ENCODE data around the gene ZNF530.

ZNF530 gene

DNA sequence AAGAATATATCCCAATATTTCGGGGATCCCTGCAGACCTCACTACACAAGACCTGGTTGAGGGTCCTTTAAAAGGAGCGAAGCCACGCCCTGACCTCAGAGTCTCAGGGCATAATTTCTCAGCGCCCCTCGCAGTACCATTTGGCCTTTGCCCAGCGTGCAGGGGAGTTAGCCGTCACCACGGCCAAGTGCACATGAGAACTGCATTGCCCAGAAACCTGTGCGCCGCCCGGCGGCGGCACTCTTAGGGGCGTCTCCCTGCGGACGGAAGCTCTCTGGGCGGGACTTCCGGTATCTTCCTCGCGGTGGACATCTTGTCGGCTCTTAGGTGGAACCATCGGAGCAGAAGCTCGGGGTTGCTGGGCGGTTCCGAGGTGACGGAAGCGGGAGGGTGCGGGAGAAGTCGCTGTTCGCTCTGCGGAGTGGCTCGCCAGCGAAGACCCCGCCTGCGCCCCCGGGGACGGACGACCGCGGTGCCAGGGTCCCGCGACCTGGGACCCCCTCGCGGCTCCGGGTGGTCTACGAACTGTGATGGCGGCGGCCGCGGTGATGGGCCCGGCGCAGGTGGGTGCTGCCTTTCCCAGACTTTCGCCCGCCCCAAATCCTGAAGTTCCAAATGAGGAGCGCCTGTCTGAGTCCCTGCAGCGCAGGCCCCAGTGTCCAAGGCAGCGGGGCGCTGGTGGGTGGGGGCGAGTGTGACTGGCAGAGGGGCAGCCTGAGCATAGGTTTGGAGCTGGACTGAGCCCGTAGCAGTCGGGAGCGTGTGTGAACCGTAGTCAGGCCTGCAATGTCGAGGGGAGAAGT lies 14.5 kb downstream of the ZNF530 start, which contains the start of gene ZNF134:
Gene ZNF134, plus strand, starts transcription at position 302 of the 803 bp plus-strand sequence. CDS start 5,227 bp downstream, outside the sequence.
- DNase-seq (ENCODE audit: low read depth in 3 of 3, low spot score in 1 of 3) = peak; percentile 68 to 77 (median 69)

DNA sequence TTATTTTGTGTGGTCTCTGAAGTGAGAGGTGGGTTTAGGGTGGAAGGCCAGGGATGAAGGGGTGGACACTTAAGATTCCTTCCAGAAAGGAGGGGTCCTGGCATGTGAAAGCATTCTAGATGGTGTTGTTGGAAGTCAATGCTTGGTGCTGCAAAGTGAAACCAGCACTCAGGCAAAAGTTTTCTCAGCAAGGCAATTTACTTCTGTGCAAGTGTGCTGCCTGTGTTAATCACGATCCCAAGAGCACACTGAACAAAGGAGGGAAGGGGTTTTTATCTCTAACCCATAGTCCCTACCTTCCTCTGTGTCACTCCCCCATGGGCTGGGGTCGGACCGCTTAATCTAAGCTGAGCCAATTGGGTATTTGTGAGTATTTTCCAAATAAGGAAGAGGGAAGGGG lies 15.7 kb downstream of the ZNF530 start:
- DNase-seq (ENCODE audit: low read depth in 3 of 3, low spot score in 1 of 3) = no peak

DNA sequence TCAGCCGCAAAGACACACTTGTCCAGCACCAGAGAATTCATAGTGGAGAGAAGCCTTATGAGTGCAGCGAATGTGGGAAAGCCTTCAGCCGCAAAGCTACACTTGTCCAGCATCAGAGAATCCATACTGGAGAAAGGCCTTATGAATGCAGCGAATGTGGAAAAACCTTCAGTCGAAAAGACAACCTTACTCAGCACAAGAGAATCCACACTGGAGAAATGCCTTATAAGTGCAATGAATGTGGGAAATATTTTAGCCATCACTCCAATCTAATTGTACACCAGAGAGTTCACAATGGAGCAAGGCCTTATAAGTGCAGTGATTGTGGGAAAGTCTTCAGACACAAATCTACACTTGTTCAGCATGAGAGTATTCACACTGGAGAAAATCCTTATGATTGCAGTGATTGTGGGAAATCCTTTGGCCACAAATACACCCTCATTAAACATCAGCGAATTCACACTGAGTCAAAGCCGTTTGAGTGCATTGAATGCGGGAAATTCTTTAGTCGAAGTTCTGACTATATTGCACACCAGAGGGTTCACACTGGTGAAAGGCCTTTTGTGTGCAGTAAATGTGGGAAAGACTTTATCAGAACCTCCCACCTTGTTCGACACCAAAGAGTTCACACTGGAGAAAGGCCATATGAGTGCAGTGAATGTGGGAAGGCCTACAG lies 21.1 kb downstream of the ZNF530 start:
- DNase-seq (ENCODE audit: low read depth in 3 of 3, low spot score in 1 of 3) = no peak

DNA sequence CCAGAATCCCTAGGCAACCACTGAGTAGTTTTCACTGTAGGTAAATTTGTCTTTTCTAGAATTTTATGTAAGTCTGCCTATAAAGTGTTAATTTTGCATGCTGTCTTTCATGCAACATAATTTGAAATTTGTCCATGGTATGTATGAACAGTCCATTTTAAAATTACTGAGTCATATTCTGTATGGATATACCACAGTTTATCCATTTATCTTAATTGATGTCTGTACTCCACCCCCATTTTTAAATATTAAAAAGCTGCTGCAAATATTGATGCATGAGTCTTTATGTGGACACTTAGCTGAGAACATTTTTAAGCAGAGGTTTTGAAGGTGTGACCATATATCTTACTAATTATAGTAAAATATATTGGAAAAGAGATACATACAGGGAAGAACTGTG lies 23.4 kb downstream of the ZNF530 start:
- no peak for DNase-seq (ENCODE audit: low read depth in 3 of 3, low spot score in 1 of 3)

DNA sequence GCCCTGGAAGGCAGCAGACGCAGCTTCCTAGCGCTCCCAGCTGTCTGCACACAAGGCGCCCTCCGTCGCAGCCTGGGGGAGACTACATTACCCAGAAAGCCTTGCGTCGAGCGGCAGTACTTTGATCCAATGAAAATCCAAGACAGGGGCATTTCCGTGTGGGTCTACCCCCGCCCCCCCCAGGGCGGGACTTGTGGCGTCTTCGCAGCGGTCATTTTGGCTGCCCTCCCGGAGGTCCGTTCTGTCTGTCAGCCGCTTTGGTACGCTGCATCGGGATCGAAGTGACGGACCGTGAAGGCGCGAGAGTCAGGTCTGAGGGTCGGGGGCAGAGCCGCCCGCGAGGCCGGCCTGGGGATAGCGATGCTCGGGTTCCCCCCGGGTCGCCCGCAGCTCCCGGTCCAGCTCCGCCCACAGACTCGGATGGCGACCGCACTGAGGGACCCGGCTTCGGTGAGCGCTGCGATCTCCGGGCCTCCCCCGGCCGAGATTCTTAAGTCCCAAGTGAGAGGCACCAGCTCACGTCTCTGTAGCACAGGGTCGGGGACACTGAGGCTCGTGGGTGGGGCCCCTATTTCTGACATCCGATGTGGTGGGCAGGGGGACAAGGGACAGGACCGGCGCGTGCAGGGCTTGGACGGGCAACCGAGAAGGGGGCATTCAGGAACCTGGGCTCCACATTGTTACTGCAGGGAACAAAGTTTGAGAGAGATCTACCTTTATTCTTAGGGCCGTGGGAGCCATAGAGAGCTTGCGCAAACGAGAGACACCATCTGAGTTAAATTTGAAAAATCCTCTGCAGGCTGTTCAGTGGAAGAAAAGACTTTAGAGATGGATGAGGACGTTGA lies 33.5 kb downstream of the ZNF530 start, which contains the start of gene ZNF211:
Gene ZNF211, plus strand, starts transcription at position 182 of the 845 bp plus-strand sequence. Its CDS starts 179 bp downstream, at position 361.
- DNase-seq (ENCODE audit: low read depth in 3 of 3, low spot score in 1 of 3) = peak; percentile 63 to 74 (median 72)

DNA sequence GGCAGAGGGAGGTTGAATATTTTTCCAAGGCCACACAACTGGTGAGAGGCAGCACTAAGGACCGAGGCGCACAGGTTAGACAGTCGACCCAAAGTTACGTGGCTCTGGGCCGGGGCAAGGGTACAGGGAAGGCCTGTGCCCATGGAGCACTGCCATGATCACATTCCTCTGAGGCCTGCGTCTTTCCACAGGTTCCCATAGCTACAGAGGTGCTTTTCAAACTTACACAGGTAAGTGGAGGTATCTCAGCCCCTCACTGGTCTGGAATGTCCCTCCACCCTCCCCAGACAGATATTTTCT lies 34.1 kb downstream of the ZNF530 start:
- no peak for DNase-seq (ENCODE audit: low read depth in 3 of 3, low spot score in 1 of 3)

DNA sequence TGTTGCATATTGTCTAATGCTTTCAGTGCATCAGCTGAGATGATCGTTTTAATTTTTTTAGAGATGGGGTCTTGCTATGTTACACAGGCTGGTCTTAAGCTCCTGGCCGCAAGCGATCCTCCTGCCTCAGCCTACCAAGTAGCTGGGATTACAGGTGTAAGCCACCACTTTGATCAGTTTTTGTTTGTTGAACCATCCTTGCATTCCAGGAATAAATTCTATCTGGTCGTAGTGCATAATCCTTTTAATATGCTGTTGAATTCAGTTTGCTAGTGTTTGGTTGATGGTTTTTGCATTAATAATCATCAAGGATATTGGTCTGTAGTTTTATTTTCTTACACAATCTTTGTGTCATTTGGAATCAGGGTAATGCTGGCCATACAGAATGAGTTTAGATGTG lies 37.7 kb downstream of the ZNF530 start:
- DNase-seq (ENCODE audit: low read depth in 3 of 3, low spot score in 1 of 3) = no peak

DNA sequence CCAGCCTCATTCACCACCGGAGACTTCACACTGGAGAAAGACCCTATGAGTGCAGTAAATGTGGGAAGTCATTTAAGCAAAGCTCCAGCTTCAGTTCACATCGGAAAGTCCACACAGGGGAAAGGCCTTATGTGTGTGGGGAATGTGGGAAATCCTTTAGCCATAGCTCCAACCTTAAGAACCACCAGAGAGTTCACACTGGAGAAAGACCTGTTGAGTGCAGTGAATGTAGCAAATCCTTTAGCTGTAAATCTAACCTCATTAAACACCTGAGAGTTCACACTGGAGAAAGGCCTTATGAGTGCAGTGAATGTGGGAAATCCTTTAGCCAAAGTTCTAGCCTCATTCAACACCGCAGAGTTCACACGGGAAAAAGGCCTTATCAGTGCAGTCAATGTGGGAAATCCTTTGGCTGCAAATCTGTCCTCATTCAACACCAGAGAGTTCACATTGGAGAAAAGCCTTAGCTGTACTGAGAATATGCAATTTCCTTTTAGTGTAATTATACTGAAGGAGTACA lies 42.1 kb downstream of the ZNF530 start:
- DNase-seq (ENCODE audit: low read depth in 3 of 3, low spot score in 1 of 3) = no peak

DNA sequence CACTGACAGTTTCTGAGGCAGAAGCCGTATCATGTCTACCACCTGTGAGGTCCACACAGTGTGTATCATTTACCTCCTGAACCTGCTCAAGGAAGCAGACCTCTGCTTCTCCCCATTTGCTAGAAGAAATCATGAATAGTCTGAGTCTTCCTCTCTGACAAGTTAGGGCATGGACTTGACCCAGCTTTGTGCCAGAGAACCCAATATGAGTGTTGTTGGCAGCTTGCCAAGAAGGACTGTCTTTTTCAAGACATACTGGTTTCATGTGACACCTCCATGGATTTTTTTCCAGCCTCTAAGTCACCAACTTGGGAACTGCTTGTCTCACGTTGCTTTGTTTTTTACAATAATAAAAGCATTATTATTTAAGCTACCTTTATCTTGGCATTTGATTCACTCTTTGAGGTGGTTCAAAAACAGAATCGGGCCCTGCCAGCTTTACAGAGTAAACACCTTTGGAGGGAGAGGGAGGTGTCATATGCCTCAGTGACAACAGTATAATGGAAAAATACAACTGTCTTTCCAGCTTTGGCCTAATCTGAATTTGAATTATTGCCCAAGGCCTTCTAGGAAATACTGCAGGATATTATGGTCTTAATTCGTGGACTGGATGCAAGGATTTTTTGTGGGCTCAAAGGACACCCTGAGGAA lies 42.8 kb downstream of the ZNF530 start:
- no peak for DNase-seq (ENCODE audit: low read depth in 3 of 3, low spot score in 1 of 3)

DNA sequence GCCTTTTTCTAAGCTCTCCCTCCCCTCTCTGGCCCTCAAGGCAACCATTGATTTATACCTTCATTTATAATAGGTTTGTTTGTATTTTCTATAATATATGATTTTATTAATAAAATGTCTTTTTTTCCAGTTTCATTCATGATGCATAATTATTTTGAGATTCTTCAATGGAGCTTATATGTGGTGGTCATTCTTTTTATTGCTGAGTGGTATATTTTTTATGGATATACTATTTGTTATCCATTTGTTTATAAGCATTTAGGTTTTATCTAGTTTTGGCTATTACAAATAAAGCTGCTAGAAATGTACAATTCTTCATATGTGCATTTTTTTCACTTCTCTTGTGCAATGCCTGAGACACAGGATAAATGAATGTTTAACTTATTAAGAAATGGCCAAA lies 44.0 kb downstream of the ZNF530 start:
- no peak for DNase-seq (ENCODE audit: low read depth in 3 of 3, low spot score in 1 of 3)

DNA sequence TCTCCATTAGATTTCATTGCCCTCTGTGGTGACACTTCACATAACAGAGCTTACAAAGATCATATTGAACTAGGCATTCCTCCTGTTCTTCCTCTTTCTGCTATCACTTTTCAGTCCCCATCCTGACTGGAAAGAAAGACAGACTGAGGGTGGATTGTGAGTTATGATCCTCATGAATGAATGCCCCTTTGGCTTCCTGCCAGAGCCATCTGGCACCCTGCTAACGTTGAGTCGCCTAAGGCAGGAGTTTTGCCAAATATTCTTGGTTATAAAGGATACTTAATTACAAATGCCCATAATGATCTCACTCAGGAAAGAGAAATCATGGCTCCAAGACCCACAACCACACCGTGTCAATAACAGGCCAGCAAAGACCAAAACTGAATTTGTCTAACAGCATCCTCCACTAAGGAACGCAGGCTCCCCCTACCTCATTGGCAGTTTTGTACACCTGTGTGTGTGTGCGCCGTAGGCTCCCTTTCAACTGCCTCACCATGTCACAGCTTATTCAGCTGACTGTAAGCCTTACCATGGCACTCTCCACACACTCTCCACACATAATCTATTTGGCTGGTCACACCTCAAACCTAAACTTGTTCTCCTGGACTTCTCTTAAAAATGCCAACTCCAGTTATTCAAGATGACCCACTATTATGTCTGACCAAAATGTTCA lies 48.8 kb downstream of the ZNF530 start:
- DNase-seq (ENCODE audit: low read depth in 3 of 3, low spot score in 1 of 3) = no peak

DNA sequence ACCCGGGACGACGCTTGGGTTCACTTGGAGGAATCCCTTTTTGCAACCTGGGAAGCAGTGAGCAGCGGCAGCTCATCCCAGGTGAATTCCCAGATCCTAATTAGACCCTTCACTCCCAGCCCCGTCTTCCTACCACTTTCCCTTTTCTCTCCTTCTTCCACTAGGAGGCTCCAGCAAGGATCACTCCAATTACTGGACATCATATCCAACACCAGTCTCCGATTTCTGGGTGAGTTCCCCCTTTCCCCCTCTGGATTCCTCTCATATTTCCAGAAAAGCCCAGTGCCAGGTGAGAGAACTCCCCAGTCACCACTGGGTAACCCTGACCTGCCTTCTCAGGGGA lies 51.9 kb downstream of the ZNF530 start:
- no peak for DNase-seq (ENCODE audit: low read depth in 3 of 3, low spot score in 1 of 3)

DNA sequence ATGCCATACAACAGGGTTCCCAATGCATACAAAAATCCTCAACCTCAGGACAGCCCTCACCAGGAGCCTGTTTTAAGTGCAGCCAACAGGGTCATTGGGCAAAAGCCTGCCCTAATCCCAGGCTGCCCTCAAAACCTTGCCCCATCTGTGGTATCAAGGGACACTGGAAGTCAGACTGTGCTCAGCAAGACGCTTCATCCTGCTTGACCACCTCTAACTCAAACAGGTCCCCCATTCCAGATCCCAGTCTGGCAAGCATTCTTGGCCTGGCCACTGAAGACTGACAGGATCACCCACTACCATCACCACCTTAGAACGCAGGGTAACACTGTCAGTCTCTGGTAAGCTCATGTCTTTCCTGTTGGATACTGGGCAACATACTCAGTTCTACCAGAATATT lies 54.0 kb downstream of the ZNF530 start:
- no peak for DNase-seq (ENCODE audit: low read depth in 3 of 3, low spot score in 1 of 3)

DNA sequence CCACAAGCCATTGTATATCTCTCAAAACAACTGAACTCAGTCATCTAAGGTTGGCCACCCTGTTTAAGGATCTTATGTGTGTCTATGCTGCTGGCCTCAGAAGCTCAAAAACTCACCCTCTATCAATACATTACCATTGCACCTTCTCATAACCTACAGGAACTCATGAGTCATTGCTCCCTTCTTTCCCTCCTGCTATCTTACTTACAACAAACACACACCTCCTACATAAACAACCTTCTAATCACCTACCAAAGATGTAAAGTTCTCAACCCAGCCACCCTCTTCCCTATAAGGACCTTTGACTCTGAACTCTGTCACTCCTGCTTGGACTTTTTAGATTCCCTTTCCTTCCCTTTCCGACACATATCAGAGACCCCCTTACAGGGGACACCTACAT lies 55.8 kb downstream of the ZNF530 start:
- DNase-seq (ENCODE audit: low read depth in 3 of 3, low spot score in 1 of 3) = no peak

DNA sequence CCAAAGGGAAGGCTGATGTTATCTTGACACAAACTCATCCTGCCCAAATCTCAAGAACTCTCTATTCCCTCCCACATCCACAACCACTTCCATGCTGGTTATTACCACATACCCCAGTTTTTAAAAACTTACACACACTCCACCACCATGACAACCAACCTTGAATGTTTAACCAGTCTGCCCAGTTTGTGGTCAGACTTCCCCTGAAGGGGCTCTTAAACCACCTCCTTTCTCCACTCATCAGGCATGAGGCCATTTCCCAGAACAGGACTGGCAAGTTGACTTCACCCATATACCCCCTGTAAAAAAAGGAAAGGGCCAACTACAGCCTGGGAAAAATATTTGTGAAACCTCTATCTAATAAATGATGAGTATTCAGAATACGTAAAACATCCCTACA lies 56.7 kb downstream of the ZNF530 start:
- no peak for DNase-seq (ENCODE audit: low read depth in 3 of 3, low spot score in 1 of 3)
